D341Med (cell line): Measurements from ENCODE around the gene AXIN1.
A peak's percentile ranks its signal among the peaks of the same experiment; 100 is the strongest.
"Not testable (repeated sequence)": the region's sequence is repeated elsewhere in the genome, so short reads cannot be mapped to it uniquely, and the experiment has no call there.

Experiments used
- DNase-seq: peaks from one replicate; pipeline ENCODE4 v3.0.0; 2012; ENCODE audit warnings: low spot score

Gene AXIN1, protein sequence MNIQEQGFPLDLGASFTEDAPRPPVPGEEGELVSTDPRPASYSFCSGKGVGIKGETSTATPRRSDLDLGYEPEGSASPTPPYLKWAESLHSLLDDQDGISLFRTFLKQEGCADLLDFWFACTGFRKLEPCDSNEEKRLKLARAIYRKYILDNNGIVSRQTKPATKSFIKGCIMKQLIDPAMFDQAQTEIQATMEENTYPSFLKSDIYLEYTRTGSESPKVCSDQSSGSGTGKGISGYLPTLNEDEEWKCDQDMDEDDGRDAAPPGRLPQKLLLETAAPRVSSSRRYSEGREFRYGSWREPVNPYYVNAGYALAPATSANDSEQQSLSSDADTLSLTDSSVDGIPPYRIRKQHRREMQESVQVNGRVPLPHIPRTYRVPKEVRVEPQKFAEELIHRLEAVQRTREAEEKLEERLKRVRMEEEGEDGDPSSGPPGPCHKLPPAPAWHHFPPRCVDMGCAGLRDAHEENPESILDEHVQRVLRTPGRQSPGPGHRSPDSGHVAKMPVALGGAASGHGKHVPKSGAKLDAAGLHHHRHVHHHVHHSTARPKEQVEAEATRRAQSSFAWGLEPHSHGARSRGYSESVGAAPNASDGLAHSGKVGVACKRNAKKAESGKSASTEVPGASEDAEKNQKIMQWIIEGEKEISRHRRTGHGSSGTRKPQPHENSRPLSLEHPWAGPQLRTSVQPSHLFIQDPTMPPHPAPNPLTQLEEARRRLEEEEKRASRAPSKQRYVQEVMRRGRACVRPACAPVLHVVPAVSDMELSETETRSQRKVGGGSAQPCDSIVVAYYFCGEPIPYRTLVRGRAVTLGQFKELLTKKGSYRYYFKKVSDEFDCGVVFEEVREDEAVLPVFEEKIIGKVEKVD

DNA sequence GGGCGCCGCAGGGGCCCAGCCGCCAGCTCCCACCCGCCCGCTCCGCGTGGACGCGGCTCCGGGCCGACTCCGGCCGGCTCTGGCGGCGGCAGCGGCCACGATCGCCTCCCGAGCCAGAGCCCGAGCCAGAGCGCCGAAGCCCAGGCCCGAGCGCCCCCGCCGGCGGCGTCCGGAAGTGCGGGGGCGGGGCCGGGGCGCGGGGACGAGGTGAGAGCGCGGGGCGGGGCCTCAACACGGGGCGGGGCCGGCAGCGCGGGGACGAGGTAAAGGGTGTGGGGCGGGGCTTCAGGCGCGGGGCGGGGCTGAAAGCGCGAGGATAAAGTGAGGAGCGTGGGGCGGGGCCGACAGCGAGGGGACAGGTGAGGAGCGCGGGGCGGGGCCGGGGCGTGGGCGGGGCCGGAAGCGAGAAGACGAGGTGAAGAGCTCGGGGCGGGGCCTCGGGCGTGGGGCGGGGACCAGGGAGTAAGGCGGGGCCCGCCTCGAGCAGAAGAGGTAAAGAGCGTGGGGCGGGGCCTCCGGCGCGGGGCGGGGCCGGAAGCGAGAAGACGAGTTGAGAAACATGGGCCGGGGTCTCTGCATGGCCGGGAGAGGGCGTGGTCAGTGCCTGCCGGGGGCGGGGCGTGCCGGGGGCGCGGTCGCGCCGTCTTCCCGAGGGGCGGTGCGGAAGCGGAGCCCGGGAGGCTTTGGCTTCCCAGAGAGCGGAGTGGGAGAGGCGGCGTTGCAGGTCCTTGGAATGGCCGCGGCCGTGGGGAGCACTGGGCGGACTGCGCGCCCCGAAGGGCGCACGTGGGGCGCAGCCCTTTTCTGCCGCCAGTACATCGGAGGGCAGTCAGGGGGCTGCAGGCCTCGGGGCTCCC, at the start of gene AXIN1:
Gene AXIN1 (minus strand): TSS at position 177 of the 857 bp plus-strand sequence. CDS start 5,698 bp downstream, outside the sequence.
- peak; percentile 96 for DNase-seq

DNA sequence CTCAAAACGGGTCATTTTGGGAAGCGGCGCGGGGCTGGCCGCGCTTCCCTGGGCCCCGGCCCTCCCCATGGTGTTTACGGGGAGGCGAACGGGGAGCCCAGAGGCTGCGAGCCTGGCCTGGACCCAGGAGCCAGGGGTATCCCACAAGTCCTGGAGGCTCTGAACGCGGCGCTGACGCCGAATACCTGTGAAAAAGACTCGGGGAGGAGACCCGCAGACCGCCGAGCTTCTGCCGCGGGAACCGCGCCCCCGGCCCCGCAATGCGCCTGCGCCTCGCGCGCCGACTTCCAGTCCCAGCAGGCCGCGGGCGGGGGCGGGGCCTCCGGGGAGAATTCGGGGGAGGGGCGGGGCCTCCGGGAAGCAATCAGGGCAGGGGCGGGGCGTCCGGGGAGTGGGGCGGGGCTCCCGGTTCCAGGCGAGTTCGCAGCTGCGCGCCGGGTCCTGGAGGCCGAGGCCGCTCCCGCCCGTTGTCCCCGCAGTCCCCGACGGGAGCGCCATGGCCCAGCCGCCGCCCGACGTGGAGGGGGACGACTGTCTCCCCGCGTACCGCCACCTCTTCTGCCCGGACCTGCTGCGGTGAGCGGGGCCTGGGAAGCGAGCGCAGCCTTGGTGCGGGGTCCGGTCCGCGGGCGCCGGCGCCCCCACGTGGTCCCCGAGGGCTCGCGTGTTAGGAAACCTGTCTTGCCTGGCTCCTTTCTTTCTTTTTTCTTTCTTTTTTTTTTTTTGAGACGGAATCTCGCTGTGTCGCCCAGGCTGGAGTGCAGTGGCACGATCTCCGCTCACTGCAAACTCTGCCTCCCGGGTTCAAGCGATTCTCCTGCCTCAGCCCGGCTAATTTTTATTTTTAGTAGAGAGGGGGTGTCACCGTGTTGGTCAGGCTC, 49.2 kb upstream of the AXIN1 start, which contains the start of gene DECR2:
Gene DECR2 (plus strand): TSS at position 418 of the 881 bp plus-strand sequence. CDS start 79 bp downstream, at position 497.
- DNase-seq = peak; percentile 95

DNA sequence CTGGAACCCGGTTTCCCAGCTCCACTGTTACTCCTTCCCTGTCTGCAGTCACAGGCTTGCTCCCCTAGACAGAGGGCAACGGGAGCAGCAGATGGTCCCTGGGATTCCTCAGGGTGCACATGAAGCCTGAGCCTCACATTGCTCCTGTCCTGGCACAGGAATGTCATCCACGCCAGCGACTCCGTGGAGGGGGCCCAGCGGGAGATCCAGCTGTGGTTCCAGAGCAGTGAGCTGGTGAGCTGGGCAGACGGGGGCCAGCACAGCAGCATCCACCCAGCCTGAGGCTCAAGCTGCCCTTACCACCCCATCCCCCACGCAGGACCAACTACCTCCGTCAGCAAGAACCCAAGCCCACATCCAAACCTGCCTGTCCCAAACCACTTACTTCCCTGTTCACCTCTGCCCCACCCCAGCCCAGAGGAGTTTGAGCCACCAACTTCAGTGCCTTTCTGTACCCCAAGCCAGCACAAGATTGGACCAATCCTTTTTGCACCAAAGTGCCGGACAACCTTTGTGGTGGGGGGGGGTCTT, 47.6 kb upstream of the AXIN1 start:
- DNase-seq = no peak

DNA sequence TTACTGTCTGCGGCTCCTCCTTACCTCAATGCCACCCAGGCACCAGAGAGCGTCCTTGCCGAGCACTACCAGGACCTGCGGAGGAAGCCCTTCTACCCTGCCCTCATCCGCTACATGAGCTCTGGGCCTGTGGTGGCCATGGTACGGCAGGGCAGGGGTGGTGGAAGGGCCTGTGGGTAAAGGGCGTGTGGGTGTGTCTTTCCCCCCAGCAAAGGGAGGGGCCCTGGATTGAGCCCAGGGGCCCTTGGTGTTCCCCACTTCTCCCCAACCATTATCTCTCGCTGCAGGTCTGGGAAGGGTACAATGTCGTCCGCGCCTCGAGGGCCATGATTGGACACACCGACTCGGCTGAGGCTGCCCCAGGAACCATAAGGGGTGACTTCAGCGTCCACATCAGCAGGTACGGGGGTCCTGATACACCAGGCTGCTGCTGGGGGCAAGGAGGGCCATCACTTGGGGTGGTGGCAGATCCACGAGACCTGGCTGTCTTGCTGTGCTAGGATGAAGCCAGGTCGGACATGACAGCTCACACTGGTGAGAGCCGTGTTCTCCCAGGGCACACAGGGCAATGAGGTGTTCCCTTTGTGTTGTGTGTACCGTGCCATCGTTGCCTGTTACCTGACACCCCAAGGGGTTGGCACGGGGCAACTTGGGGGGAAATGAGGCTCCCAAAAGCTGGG, 47.0 kb upstream of the AXIN1 start:
- DNase-seq = no peak

DNA sequence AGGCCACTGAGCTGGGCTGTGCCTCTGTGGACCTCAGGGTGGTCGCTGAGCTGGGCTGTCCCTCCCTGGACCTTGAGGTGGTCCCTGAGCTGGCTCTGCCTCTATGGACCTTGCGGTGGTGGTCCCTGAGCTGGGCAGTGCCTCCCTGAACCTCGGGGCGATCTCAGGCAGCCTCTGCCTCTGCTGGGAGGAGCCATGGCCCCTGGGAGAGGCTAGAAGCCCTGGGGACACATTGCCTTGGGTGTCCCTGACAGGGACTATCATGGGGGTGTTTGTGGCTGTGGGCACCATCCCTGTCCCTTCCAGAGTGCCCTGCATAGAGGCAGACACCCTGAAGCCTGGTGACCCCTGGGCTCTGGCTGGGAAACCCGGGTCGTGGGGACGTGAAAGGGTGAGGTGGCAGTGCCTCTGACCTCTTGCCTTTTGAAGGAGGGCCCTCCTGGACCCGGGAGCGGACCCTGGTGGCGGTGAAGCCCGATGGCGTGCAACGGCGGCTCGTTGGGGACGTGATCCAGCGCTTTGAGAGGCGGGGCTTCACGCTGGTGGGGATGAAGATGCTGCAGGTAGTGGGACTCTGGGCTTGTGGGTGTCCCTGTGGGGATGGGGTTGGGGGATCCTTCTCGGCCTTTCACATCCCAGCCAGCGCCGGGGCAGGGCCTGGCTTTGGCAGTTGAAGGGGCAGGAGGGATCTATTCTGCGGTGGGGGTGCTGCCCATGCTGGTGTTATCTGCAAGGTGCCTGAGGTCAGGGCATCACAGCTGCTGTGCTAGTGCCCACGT, 46.2 kb upstream of the AXIN1 start:
- DNase-seq = no peak

DNA sequence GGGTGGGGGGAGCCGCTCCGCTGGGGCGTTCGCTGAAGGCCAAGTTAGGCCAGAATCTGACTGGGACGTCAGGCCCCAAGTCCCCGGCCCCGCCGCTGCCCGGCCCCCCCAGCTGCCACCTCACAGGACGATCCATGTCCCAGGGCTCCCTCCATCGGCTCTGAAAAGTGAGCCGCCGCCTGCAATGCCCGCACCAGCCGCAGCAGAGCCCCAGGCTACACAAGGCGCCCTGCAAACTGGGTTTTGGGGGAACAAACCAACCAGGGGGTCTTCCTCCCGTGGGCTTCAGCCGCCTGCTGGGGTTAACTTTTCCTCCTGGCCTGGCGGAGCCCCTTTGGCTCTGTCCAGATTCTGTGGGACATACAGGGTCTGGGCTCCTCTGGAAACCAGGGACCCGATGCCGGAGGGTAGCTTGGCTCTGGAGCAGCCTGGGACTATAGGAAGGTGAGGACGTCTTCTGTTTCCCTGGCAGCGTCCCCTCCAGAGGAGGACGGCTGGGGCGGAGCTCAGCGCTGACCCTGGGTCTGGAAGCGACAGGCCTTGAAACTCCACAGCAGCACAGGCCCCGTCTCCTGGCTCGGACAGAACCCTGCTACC, 45.3 kb upstream of the AXIN1 start:
- peak; percentile 81 for DNase-seq

DNA sequence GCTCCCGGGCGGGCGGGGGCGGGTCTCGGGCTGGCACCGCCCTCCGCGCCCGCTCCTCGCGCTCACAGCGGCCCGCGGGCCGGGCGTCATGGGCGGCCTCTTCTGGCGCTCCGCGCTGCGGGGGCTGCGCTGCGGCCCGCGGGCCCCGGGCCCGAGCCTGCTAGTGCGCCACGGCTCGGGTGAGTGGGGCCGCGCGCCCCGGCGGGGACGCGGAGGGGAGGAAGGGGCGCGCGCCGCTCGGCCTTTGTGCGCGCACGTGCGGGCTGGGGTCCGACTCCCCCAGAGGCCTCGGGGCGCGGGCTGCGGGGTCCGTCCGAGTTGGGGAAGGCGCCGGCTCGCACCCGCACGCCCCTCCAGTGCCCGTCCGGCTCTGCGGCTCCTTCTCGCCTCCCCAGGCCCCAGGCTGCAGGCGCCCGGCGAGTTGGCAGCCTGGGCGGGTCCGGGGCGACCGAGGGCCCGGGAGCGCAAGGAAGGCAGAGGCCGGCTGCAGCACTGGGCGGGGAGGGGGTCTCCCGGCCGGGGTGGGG, 44.7 kb upstream of the AXIN1 start, which contains the start of gene NME4:
Gene NME4 (plus strand): TSS at position 65 of the 527 bp plus-strand sequence. CDS start 24 bp downstream, at position 89.
- peak; percentile 81 for DNase-seq

DNA sequence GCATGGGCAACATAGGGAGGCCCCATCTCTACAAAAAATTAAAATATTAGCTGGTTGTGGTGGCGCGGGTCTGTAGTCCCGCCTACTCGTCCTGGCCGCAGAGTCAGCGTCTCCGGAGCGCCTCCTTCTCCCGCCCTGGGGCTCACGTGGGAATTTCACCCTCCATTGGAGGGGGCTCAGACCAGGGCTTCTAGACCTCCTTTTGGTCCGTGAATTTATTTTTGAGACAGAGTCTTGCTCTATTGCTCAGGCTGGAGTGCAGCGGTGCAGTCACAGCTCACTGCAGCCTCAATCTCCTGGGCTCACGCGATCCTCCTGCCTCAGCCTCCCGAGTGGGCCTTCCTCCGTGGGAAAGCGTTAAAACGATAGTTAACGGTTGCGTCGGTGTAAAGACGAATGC, 44.1 kb upstream of the AXIN1 start:
- DNase-seq = peak; percentile 80

DNA sequence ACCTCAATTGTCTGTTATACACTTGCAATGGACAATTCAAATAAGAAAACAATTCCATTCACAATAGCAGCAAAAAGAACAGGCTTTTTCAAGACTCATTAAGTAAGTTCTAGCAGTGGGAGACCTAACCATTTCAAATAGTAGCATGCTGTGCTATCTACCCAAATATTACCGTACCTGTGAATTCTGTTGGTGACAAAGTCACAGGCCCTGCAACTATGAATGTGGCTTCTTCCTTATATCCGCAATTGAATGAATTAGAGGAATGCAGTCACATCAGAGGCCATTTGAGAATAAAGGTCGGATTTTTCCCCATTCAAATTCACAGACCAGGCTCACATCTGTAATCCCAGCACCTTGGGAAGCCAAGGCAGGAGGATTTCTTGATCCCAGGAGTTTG, 43.7 kb upstream of the AXIN1 start:
- DNase-seq = no peak

DNA sequence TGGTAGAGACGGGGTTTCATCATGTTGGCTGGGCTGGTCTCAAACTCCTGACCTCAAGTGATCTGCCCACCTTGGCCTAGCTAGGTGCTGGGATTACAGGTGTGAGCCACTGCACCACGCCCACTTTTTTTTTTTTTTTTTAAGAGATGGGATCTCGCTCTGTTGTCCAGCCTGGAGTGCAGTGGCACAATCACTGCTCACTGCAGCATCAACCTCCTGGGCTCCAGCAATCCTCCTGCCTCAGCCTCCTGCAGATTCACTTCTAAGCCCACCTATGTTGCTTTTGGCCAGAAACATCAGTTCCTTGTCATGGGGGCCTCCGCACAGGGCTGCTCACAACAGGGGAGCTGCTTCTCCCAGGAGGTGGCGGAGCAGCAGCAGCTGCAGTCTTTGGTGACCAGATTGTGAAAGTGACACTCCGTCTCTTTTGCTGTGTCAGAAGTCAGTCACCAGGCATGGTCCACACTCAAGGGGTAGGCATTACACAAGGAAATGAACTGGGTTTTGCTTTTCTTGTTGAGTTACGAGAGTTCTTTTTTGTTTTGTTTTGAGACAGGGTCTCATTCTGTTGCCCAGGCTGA, 40.0 kb upstream of the AXIN1 start:
- DNase-seq = no peak

DNA sequence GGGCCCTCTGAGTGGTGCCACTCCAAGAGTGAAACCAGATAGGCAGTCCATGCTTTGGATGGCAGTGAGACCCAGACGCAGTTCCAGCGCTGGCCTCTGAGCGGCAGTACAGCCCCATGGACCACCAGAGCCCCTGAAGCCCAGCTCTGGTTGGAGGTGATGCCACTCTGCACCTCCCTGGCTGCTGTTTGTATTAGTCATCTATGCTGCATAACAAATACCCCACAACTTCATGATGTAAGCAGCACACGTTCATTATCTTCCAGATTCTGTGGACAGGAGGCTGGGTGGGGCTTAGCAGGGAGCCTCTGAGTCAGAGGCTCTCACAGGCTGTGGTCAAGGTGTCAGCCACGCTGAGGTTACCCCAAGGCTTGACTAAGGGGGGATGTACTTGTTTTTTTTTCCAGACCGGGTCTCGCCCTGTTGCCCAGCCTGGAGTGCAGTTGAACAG, 39.4 kb upstream of the AXIN1 start:
- DNase-seq = peak; percentile 80

DNA sequence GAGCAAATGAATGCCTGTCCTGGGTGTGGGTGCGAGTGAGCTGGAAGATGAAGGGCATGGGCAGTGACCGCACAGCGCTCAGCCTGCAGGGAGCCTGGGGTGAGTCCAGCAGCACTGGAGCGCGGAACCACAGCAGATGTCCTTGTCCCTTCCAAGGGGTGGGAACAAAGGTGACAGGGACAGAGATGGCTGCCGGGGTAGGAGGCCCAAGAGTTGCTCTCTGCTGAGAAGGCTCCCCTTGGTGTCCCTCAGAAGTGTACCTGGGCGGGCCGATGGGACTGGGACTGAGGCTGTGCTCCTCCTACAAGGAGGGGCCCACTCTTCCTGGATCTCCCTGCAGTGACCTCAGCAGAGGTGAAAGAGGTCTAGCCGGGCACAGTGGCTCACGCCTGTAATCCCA, 36.8 kb upstream of the AXIN1 start:
- DNase-seq = no peak

DNA sequence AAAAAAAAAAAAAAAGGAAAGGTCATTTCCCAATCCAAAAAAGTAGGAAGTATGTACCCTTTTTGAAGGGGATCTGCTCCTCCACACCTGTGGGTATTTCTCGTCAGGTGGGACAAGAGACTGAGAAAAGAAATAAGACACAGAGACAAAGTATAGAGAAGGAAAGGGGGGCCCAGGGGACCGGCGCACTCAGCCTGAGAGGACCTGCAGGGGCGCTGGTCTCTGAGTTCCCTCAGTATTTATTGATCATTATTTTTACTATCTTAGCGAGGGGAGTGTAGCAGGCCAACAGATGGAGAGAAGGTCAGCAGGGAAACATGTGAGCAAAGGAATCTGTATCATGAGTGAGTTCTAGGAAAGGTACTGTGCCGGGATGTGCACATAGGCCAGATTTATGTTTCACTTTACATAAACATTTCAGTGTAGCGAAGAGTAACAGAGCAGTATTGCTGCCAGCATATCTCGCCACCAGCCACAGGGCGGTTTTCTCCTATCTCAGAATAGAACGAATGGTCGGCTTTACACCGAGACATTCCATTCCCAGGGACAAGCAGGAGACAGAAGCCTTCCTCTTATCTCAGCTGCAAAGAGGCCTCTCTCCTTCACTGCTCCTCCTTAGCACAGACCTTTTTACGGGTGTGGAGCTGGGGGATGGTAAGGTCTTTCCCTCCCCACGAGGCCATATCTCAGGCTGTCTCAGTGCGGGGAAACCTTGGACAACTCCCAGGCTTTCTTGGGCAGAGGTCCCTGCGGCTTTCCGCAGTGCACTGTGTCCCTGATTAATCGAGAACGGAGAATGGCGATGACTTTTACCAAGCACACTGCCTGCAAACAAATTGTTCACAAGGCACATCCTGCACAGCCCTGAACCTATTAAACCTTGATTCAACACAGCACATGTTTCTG, 35.5 kb upstream of the AXIN1 start:
- DNase-seq = not testable (repeated sequence)

DNA sequence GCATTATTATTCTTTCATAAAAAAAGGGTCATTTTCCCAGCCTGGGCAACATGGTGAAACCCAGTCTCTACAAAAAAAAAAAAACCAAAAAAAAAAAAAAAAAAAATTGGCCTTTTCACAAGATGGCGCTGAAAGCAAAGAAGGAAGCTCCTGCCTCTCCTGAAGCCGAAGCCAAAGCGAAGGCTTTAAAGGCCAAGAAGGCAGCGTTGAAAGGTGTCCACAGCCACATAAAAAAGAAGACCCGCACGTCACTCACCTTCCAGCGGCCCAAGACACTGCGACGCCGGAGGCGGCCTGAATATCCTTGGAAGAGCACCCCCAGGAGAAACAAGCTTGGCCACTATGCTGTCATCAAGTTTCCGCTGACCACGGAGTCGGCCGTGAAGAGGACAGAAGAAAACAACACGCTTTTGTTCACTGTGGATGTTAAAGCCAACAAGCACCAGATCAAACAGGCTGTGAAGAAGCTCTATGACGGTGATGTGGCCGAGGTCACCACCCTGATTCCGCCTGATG, 34.2 kb upstream of the AXIN1 start:
- no peak for DNase-seq

DNA sequence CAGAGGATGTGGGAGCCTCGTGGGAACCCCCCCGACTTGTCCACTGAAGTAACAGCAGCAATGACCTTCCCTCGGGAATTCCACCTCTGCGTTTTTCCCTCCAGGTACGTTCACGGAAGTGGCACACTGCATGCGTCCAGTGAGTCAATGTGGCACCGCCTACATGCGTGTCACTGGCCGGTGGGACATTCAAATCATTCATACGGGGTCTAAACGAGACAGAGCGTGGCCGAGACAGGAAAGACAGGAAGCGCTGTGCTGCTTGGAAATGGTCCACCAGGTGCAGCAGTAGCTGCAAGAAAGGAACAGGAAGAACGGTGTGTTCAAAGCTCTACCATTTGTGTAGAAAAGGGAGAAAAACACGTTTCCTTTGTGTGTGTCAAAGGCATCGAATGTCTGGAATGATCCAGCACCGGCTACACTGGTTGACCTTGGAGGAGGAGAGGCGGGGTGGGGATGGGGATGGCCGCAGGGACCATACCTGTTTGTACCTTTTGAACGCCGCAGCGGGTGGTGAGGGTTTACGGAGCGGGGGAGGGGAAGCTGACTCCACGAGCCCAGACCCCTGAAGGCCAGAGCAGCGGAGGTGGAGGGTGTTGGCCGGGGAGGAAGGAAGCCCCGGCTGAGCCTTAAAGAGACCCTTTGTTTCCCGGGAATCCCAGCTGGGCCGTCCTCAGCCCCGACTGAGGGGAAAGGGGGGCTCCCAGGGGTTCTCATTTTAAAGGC, 31.0 kb upstream of the AXIN1 start:
- DNase-seq = no peak
